SK-N-SH (cell line): ENCODE measurements around the gene PPP2R5D. TPM values are rescaled to one million over a fixed set of nuclear protein-coding genes. Genes with fewer than 3 reads are reported as not detected.

Source experiments
- CTCF ChIA-PET: fragments of 300-600, 350-600 bp; formaldehyde crosslinking; extraction: SDS; loops from one replicate; lab custom pipeline; 2021; lab: Yijun Ruan, JAX
- POLR2A ChIA-PET: fragments of 350-600 bp; sonication (Branson Sonifier 250); formaldehyde crosslinking; extraction: SDS; loops from one replicate; lab custom pipeline; 2020; ENCODE audit warnings: antibody characterized with exemption, inconsistent platforms; lab: Yijun Ruan, JAX
- DNase-seq: peaks from one replicate; pipeline ENCODE4 v3.0.0; 2012
- H2AFZ ChIP-seq: fragments of 200-600 bp; sonication (generic); 2 replicates; pipeline ENCODE4 v1.8.1; 2016; ENCODE audit warnings: antibody characterized with exemption, mild to moderate bottlenecking, low read depth
- H3F3A ChIP-seq: fragments of 200-600 bp; sonication (generic); replicated peaks from 2 replicates; pipeline ENCODE3; 2016; ENCODE audit warnings: antibody characterized with exemption, mild to moderate bottlenecking; ENCODE audit not compliant: insufficient read depth
- H3K27ac ChIP-seq, 2 experiments: fragments of 200-500 bp in 1 of 2; fragments of 200-600 bp in 1 of 2; sonication (Bioruptor generic) in 1 of 2; sonication (generic), shearing (Covaris generic) in 1 of 2; 2 replicates each; pipeline versions ENCODE4 v1.5.1 to v1.6.1; 2014 to 2016; ENCODE audit warnings: low read depth in 2 of 2, inconsistent platforms in 1 of 2, low read length in 1 of 2, mild to moderate bottlenecking in 1 of 2, mixed read lengths in 1 of 2
- H3K27me3 ChIP-seq: fragments of 200-600 bp; sonication (generic), shearing (Covaris generic); 2 replicates; pipeline ENCODE4 v1.6.1; 2016; ENCODE audit warnings: mixed run types; ENCODE audit not compliant: insufficient read depth
- H3K36me3 ChIP-seq, 2 experiments: fragments of 200-500 bp in 1 of 2; fragments of 200-600 bp in 1 of 2; sonication (Bioruptor generic) in 1 of 2; sonication (generic) in 1 of 2; replicated peaks in 1 of 2; 2 replicates each; pipeline versions ENCODE3 to v1.5.1; 2014 to 2016; ENCODE audit warnings: low read length in 1 of 2, mild to moderate bottlenecking in 1 of 2; ENCODE audit not compliant: insufficient read depth in 2 of 2, control insufficient read depth in 1 of 2
- H3K4me1 ChIP-seq, 2 experiments: fragments of 200-500 bp in 1 of 2; fragments of 200-600 bp in 1 of 2; sonication (Bioruptor generic) in 1 of 2; sonication (generic), shearing (Covaris generic) in 1 of 2; 2 replicates each; pipeline versions ENCODE4 v1.5.1 to v1.6.1; 2014 to 2016; ENCODE audit warnings: low read depth in 1 of 2, low read length in 1 of 2, mixed run types in 1 of 2; ENCODE audit not compliant: insufficient read depth in 2 of 2, control insufficient read depth in 1 of 2
- H3K4me2 ChIP-seq: fragments of 200-600 bp; sonication (generic), shearing (Covaris generic); 2 replicates; pipeline ENCODE4 v1.6.1; 2017; ENCODE audit warnings: mixed run types
- H3K4me3 ChIP-seq, 2 experiments: fragments of 200-500 bp in 1 of 2; fragments of 200-600 bp in 1 of 2; sonication (Bioruptor generic) in 1 of 2; sonication (generic), shearing (Covaris generic) in 1 of 2; 2 replicates each; pipeline versions ENCODE4 v1.5.1 to v1.8.1; 2014 to 2016; ENCODE audit warnings: low read depth in 2 of 2, inconsistent platforms in 1 of 2, low read length in 1 of 2, mild to moderate bottlenecking in 1 of 2, mixed read lengths in 1 of 2, moderate library complexity in 1 of 2
- H3K79me2 ChIP-seq: fragments of 200-600 bp; sonication (generic); 2 replicates; pipeline ENCODE4 v1.8.1; 2017; ENCODE audit warnings: mild to moderate bottlenecking; ENCODE audit not compliant: insufficient read depth
- H3K9ac ChIP-seq: fragments of 200-600 bp; sonication (generic); 2 replicates; pipeline ENCODE4 v1.6.1; 2017; ENCODE audit warnings: mixed run types
- H3K9me2 ChIP-seq: fragments of 200-600 bp; sonication (generic); 2 replicates; pipeline ENCODE4 v1.6.1; 2017; ENCODE audit warnings: mixed run types
- H3K9me3 ChIP-seq: fragments of 200-600 bp; sonication (generic); 2 replicates; pipeline ENCODE4 v1.6.1; 2017; ENCODE audit warnings: mixed run types, mild to moderate bottlenecking, moderate library complexity
- H4K20me1 ChIP-seq: fragments of 200-600 bp; sonication (generic); 2 replicates; pipeline ENCODE4 v1.6.1; 2017; ENCODE audit warnings: mild to moderate bottlenecking, mixed run types; ENCODE audit not compliant: insufficient read depth
- EP300 ChIP-seq, 2 experiments: IDR thresholded peaks; 2 replicates each; pipeline versions ENCODE4 v1.4.0 to v1.6.1; 2012; ENCODE audit warnings: borderline replicate concordance in 1 of 2, low read depth in 1 of 2, low read length in 1 of 2
- FOXJ3 ChIP-seq: sonication (generic); formaldehyde crosslinking; IDR thresholded peaks from 2 replicates; pipeline ENCODE4 v1.5.1; 2020; ENCODE audit warnings: mild to moderate bottlenecking, missing genetic modification reagents
- FOXM1 ChIP-seq: IDR thresholded peaks from 2 replicates; pipeline ENCODE4 v1.4.0; 2012; ENCODE audit warnings: low read depth, mild to moderate bottlenecking
- JUND ChIP-seq: IDR thresholded peaks from 2 replicates; pipeline ENCODE4 v1.4.0; 2012
- NFIC ChIP-seq: IDR thresholded peaks from 2 replicates; pipeline ENCODE4 v1.4.0; 2012; ENCODE audit warnings: borderline replicate concordance
- NRF1 ChIP-seq: IDR thresholded peaks from 2 replicates; pipeline ENCODE4 v1.6.1; 2012; ENCODE audit warnings: low read depth, mild to moderate bottlenecking, low read length
- RFX5 ChIP-seq: IDR thresholded peaks from 2 replicates; pipeline ENCODE4 v1.6.1; 2012; ENCODE audit warnings: mild to moderate bottlenecking, improper control_type of control experiment, low read length
- SIN3A ChIP-seq: IDR thresholded peaks from 2 replicates; pipeline ENCODE4 v1.6.1; 2012; ENCODE audit warnings: low read depth, mild to moderate bottlenecking, low read length, moderate library complexity, borderline replicate concordance
- TEAD4 ChIP-seq: IDR thresholded peaks from 2 replicates; pipeline ENCODE4 v1.4.0; 2012; ENCODE audit warnings: mild to moderate bottlenecking, borderline replicate concordance; ENCODE audit not compliant: insufficient read depth
- WGBS: methylation state at CpG from one replicate; pipeline ENCODE4 v1.1.6; 2017; ENCODE audit warnings: low lambda C conversion rate; 5-methylcytosine and 5-hydroxymethylcytosine counted together
- polyA plus RNA-seq, 3 experiments: library from polyadenylated mRNA; depleted of rRNA; stranded (reverse); fragments of >200 nt; gene quantifications; 2 replicates each; pipeline ENCODE4 v1.2.3, GENCODE V29; 2012
- TF ChIP-seq, protein P1 (sequence below): fragments of 150-350 bp; IDR thresholded peaks from 2 replicates; pipeline ENCODE4 v1.6.1; 2017; ENCODE audit warnings: antibody characterized with exemption, low read length, low read depth, borderline replicate concordance
- TF ChIP-seq, protein P2 (sequence below): IDR thresholded peaks from 2 replicates; pipeline ENCODE4 v1.4.0; 2012; ENCODE audit warnings: low read depth, borderline replicate concordance
- TF ChIP-seq, protein P3 (sequence below): IDR thresholded peaks from 2 replicates; pipeline ENCODE4 v1.6.1; 2012; ENCODE audit warnings: mild to moderate bottlenecking, low read depth, low read length, moderate library complexity

PPP2R5D gene
- polyA plus RNA-seq, 1 of the 3 experiments (the other 2 are of a cell fraction): 37.6 TPM

DNA sequence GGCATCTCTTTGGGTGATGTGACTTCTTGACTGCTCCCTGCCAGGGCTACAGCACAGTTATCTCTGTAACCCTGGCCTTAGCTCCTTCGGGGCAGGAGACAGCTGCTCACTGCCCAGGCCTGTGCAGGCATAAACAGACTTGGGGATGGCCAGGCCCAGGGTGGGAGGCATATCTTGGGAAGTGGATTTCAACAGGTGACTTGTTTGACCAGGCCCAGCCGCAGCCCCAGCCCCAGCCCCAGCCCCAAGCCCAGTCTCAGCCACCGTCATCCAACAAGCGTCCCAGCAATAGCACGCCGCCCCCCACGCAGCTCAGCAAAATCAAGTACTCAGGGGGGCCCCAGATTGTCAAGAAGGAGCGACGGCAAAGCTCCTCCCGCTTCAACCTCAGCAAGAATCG lies 21.9 kb downstream of the PPP2R5D start:
- H3K9me2 ChIP-seq: no peaks in the 10 kb centered on the region
- no peak overlapping the region for H3K4me3 ChIP-seq
- ChIA-PET POLR2A (interaction anchor here (0.8 kb wide), 1 partner anchor 22 kb away, joined by 3 read pairs; the partner anchor contains the start of gene PPP2R5D), CTCF (interaction anchor here (1.1 to 2.5 kb wide), 2 partner anchors 10 to 138 kb away, joined by 3 to 10 read pairs; no protein-coding TSS in a partner anchor)
- peaks cover 11% of the 10 kb centered on the region for H3F3A ChIP-seq
- H3K27ac ChIP-seq: no peak overlapping the region
- H3K4me1 ChIP-seq: no peaks in the 10 kb centered on the region
- H3K9me3 ChIP-seq: no peaks in the 10 kb centered on the region
- TF ChIP-seq NRF1 (no peak), FOXJ3 (CRISPR knock-in tag) (no peak), SIN3A (no peak), EP300 (IDR thresholded peaks at IDR 0.05; ENCODE audit: borderline replicate concordance in 1 of 2, low read depth in 1 of 2, low read length in 1 of 2) (no peak), RFX5 (no peak), JUND (no peak), NFIC (no peak), TEAD4 (no peak), FOXM1 (no peak)
- TF ChIP-seq, protein P1, sequence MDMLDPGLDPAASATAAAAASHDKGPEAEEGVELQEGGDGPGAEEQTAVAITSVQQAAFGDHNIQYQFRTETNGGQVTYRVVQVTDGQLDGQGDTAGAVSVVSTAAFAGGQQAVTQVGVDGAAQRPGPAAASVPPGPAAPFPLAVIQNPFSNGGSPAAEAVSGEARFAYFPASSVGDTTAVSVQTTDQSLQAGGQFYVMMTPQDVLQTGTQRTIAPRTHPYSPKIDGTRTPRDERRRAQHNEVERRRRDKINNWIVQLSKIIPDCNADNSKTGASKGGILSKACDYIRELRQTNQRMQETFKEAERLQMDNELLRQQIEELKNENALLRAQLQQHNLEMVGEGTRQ: no peak
- TF ChIP-seq, protein P2, sequence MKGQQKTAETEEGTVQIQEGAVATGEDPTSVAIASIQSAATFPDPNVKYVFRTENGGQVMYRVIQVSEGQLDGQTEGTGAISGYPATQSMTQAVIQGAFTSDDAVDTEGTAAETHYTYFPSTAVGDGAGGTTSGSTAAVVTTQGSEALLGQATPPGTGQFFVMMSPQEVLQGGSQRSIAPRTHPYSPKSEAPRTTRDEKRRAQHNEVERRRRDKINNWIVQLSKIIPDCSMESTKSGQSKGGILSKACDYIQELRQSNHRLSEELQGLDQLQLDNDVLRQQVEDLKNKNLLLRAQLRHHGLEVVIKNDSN: no peak
- TF ChIP-seq, protein P3, sequence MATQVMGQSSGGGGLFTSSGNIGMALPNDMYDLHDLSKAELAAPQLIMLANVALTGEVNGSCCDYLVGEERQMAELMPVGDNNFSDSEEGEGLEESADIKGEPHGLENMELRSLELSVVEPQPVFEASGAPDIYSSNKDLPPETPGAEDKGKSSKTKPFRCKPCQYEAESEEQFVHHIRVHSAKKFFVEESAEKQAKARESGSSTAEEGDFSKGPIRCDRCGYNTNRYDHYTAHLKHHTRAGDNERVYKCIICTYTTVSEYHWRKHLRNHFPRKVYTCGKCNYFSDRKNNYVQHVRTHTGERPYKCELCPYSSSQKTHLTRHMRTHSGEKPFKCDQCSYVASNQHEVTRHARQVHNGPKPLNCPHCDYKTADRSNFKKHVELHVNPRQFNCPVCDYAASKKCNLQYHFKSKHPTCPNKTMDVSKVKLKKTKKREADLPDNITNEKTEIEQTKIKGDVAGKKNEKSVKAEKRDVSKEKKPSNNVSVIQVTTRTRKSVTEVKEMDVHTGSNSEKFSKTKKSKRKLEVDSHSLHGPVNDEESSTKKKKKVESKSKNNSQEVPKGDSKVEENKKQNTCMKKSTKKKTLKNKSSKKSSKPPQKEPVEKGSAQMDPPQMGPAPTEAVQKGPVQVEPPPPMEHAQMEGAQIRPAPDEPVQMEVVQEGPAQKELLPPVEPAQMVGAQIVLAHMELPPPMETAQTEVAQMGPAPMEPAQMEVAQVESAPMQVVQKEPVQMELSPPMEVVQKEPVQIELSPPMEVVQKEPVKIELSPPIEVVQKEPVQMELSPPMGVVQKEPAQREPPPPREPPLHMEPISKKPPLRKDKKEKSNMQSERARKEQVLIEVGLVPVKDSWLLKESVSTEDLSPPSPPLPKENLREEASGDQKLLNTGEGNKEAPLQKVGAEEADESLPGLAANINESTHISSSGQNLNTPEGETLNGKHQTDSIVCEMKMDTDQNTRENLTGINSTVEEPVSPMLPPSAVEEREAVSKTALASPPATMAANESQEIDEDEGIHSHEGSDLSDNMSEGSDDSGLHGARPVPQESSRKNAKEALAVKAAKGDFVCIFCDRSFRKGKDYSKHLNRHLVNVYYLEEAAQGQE: no peak
- no peaks in the 10 kb centered on the region for H4K20me1 ChIP-seq
- H2AFZ ChIP-seq: no peak overlapping the region
- H3K4me2 ChIP-seq: no peak overlapping the region
- 94% methylated on average over 11 of the region's 11 CpGs for whole genome bisulfite sequencing
- H3K36me3 ChIP-seq: peaks cover 34 to 43% of the 10 kb centered on the region in 2 experiments
- DNase-seq: no peak
- H3K27me3 ChIP-seq: no peaks in the 10 kb centered on the region
- 0 out of 2 replicates have a peak, but pooled peaks cover 4% of the 10 kb centered on the region for H3K79me2 ChIP-seq
- no peak overlapping the region for H3K9ac ChIP-seq
